Daoy (cell line): ENCODE results near the gene DECR2. TPM values are rescaled to one million over a fixed set of nuclear protein-coding genes. Genes with fewer than 3 reads are reported as not detected.
"Not testable (repeated sequence)": the region's sequence is repeated elsewhere in the genome, so short reads cannot be mapped to it uniquely, and the experiment has no call there.

Source experiments
- DNase-seq: peaks from one replicate; pipeline ENCODE4 v3.0.0-alpha.2; 2015; ENCODE audit warnings: low read depth
- total RNA-seq: library from RNA; depleted of rRNA; stranded (reverse); fragments of >200 nt; shearing (Covaris generic); gene quantifications from 2 replicates; pipeline ENCODE4 v1.2.3, GENCODE V29; 2014

Gene DECR2
- total RNA-seq, 1 experiment from 2014 or later = 4.2 TPM

GRCh38 chr16:400061-400591 lies 1.6 kb upstream of the DECR2 start:
- no peak for DNase-seq

GRCh38 chr16:404971-405486 lies 3.3 kb downstream of the DECR2 start:
- DNase-seq = no peak

GRCh38 chr16:405548-406506 lies 4.1 kb downstream of the DECR2 start:
- no peak for DNase-seq

- DNase-seq = no peak
Observed at GRCh38 chr16:407253-407652, 5.6 kb downstream of the DECR2 start.

GRCh38 chr16:410516-411178 lies 9.0 kb downstream of the DECR2 start:
- no peak for DNase-seq

GRCh38 chr16:411576-412265 lies 10.0 kb downstream of the DECR2 start:
- no peak for DNase-seq

- DNase-seq = no peak
Observed at GRCh38 chr16:414395-415169, 12.9 kb downstream of the DECR2 start.

GRCh38 chr16:415170-415498 lies 13.4 kb downstream of the DECR2 start:
- DNase-seq = not testable (repeated sequence)

GRCh38 chr16:422179-422578 lies 20.5 kb downstream of the DECR2 start:
- not testable (repeated sequence) for DNase-seq

- DNase-seq = peak; percentile 91
Observed at GRCh38 chr16:424033-424622, 22.4 kb downstream of the DECR2 start.

- DNase-seq = peak; percentile 53
Observed at GRCh38 chr16:424623-425081, 23.0 kb downstream of the DECR2 start.

GRCh38 chr16:425082-425718 lies 23.5 kb downstream of the DECR2 start, which contains the start of gene RAB11FIP3:
Gene RAB11FIP3 (plus strand): TSS chr16:425649. CDS start chr16:426007, 358 bp downstream.
- peak; percentile 87 for DNase-seq

- DNase-seq = no peak
Observed at GRCh38 chr16:425740-426114, 24.0 kb downstream of the DECR2 start.

GRCh38 chr16:426115-426905 lies 24.6 kb downstream of the DECR2 start:
- DNase-seq = no peak

- DNase-seq = no peak
Observed at GRCh38 chr16:426906-427249, 25.2 kb downstream of the DECR2 start.

GRCh38 chr16:427250-427649 lies 25.6 kb downstream of the DECR2 start:
- DNase-seq = no peak

GRCh38 chr16:430904-431303 lies 29.2 kb downstream of the DECR2 start:
- no peak for DNase-seq

GRCh38 chr16:440627-441026 lies 38.9 kb downstream of the DECR2 start:
- DNase-seq = no peak

- no peak for DNase-seq
Observed at GRCh38 chr16:441447-441846, 39.8 kb downstream of the DECR2 start.
